Measurements from ENCODE around the gene TOP1.

Gene TOP1

GRCh38 chr20:41004531-41005360, 23.9 kb upstream of the TOP1 start:
- no peak for DNase-seq

GRCh38 chr20:41005361-41005729, 23.3 kb upstream of the TOP1 start:
- DNase-seq, result peak; percentile 48 to 56

GRCh38 chr20:41006126-41006935, 22.3 kb upstream of the TOP1 start:
- no peak for DNase-seq

GRCh38 chr20:41006936-41007474, 21.6 kb upstream of the TOP1 start:
- DNase-seq, result no peak

GRCh38 chr20:41007481-41007880, 21.1 kb upstream of the TOP1 start:
- DNase-seq, result no peak

GRCh38 chr20:41009946-41010345, 18.7 kb upstream of the TOP1 start:
- no peak for DNase-seq

GRCh38 chr20:41011551-41012067, 17.0 kb upstream of the TOP1 start:
- no peak for DNase-seq

- no peak for DNase-seq
Observed at GRCh38 chr20:41014561-41015088, 14.0 kb upstream of the TOP1 start.

- no peak for DNase-seq
Observed at GRCh38 chr20:41017448-41018042, 11.1 kb upstream of the TOP1 start.

GRCh38 chr20:41018153-41018552, 10.5 kb upstream of the TOP1 start:
- DNase-seq, result no peak

- DNase-seq, result no peak
Observed at GRCh38 chr20:41023549-41023948, 5.1 kb upstream of the TOP1 start.

- no peak for DNase-seq
Observed at GRCh38 chr20:41027366-41027765, 1.3 kb upstream of the TOP1 start.

GRCh38 chr20:41027872-41028358, 707 bp upstream of the TOP1 start:
- DNase-seq, result no peak

- DNase-seq, result peak; percentile 14 to 37
Observed at GRCh38 chr20:41029150-41029901, 704 bp downstream of the TOP1 start.

- DNase-seq, result no peak
Observed at GRCh38 chr20:41030061-41030460, 1.4 kb downstream of the TOP1 start.

GRCh38 chr20:41030531-41031242, 2.1 kb downstream of the TOP1 start:
- no peak for DNase-seq

GRCh38 chr20:41031243-41031619, 2.6 kb downstream of the TOP1 start:
- no peak for DNase-seq

GRCh38 chr20:41032271-41032670, 3.6 kb downstream of the TOP1 start:
- DNase-seq, result no peak

- DNase-seq, result no peak
Observed at GRCh38 chr20:41034239-41034638, 5.6 kb downstream of the TOP1 start.

- DNase-seq, result no peak
Observed at GRCh38 chr20:41035207-41035606, 6.6 kb downstream of the TOP1 start.

- no peak for DNase-seq
Observed at GRCh38 chr20:41037179-41037578, 8.6 kb downstream of the TOP1 start.
